Placental pericyte (primary cell): ENCODE data around the gene ZNF711. TPM values are rescaled to one million over a fixed set of nuclear protein-coding genes. Genes with fewer than 3 reads are reported as not detected.

Experiments
- total RNA-seq: library from RNA; depleted of rRNA; stranded (reverse); fragments of >200 nt; gene quantifications from 2 replicates; pipeline ENCODE4 v1.2.3, GENCODE V29; 2012

Gene ZNF711
- 0.57 TPM in 1 of 2 replicates, not detected in the other for total RNA-seq

DNA sequence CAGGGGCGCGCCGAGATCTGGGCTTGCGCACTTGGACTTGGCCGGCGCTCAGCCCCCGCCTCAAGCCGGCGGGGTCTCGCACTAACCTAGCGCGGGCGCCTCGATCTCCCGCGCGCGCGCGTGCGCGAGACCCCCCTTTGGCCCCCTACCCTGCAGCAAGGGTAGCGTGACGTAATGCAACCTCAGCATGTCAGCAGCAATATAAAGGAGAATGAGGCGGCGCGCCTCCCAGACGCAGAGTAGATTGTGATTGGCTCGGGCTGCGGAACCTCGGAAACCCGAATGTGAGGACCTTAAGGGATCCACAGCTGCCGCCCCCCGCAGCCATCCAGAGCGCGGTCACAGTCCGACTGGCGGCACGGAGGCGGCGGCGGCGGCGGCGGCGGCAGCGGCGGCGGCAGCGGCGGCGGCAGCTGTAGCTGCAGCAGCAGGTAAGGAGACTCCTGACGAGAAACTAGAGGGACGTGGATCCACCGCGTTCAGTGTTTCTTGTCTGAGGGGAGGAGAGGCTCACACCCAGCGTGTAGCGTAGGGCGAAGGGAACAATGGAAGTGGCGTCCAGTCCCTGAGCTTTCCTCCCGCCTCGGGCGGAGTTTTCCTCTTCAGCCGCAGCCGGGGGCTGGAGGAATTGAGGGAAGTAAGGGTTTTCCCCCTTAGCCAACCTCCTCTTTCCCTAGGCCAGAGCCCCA, at the start of gene ZNF711, which contains the start of gene SATL1:
TSS of gene ZNF711 (plus strand) at position 231 of the 689 bp plus-strand sequence. CDS start 3,582 bp downstream, outside the sequence.
TSS of gene SATL1 (minus strand) at position 19 of the 689 bp plus-strand sequence. CDS start 134,811 bp downstream, outside the sequence.

Other genes with a start within 250 kb of the ZNF711 start
- gene APOOL, start 240.1 kb upstream of the ZNF711 start, total RNA-seq: 8.5 and 10.7 TPM in 2 replicates
- gene SATL1, start 212 bp upstream of the ZNF711 start, total RNA-seq: not detected in 2 replicates
- gene POF1B, start 135.7 kb downstream of the ZNF711 start, total RNA-seq: not detected in 2 replicates